GM21723 (cell line): ENCODE measurements around the gene GATAD2B.
A peak's percentile ranks its signal among the peaks of the same experiment; 100 is the strongest.
"Not testable (repeated sequence)": the region's sequence is repeated elsewhere in the genome, so short reads cannot be mapped to it uniquely, and the experiment has no call there.

Source experiments
- ATAC-seq: cut with Tn5 transposase; IDR thresholded peaks from one replicate; pipeline ENCODE4 v1.9.1; 2021; ENCODE audit warnings: mild to moderate bottlenecking, moderate library complexity; ENCODE audit not compliant: unreplicated experiment

The GATAD2B gene

DNA sequence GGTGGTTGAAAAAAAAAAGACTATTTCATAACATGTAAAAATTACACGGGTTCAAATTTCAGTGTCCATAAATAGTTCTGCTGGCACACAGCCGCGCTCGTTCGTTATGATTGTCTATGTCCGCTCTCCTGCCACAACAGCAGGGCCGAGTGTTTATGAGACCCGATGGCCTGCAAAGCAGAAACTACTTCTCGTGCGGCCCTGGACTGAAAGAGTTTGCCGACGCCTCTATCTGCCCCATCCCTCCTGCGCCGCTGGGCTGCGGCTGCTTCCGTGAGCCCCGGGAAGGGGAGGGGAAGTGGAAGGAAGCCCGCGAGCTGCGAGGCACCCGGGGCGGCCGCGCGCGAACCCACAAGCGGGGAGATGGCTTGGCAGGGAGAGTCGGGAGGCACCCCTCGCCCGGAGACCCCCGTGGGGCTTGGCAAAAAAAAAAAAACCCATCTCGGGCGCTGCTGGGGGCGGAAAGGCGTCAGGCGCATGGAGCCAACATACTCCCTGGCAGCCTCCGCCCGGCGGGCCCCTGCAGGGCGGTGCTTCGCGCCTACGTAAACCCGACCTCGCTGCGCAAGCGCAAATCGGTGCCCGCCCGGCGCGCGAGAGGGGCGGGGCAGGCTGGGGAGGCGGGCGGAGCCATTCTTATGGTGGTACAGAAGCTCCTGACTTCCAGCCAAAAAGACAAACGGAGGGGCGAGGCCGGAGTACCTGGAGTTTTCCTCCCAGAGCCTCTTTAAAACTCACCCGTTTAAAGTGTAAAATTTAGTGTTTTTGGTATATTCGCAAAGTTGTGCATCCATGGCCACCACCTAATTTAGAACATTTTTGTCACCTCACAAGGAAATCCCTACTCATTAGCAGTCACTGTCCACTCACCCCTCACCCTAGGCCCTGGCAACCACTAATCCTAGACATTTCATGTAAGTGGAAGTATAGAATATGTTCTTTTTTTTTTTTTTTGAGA is 139.3 kb downstream of the GATAD2B start:
- peak; percentile 86 for ATAC-seq

DNA sequence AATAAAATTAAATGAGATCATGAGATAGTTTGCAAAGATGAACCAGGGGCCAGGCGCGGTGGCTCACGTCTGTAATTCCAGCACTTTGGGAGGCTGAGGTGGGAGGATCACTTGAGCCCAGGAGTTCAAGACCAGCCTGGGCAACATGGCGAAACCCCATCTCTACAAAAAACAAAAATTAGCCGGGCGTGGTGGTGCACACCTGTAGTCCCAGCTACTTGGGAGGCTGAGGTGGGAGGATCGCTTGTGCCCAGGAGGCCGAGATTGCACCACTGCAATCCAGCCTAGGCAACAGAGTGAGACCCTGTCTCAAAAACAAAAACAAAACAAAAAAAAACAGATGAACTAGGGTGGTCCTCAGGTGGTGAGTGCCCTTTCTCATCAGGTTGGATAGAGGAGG is 140.1 kb downstream of the GATAD2B start:
- ATAC-seq = not testable (repeated sequence)

DNA sequence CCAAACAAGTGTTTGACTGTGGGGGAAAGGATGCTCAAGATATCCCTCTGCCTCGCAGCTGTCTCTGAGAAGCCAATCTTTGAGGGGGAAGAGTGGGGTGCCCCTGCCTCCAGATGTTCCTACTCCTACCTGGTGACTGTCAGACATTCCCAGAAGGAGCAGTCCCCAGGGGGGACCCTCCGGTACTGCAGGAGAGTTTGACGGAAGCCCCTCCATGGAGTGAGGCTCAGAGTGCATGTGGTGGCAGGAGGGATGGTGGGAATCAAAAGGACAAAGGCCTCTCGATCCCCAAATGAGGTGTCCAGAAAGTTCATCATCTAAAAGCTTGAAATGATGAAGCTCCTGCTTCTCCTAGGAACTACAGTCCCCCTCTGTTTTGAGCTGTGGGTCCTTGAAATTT is 142.2 kb downstream of the GATAD2B start:
- no peak for ATAC-seq

DNA sequence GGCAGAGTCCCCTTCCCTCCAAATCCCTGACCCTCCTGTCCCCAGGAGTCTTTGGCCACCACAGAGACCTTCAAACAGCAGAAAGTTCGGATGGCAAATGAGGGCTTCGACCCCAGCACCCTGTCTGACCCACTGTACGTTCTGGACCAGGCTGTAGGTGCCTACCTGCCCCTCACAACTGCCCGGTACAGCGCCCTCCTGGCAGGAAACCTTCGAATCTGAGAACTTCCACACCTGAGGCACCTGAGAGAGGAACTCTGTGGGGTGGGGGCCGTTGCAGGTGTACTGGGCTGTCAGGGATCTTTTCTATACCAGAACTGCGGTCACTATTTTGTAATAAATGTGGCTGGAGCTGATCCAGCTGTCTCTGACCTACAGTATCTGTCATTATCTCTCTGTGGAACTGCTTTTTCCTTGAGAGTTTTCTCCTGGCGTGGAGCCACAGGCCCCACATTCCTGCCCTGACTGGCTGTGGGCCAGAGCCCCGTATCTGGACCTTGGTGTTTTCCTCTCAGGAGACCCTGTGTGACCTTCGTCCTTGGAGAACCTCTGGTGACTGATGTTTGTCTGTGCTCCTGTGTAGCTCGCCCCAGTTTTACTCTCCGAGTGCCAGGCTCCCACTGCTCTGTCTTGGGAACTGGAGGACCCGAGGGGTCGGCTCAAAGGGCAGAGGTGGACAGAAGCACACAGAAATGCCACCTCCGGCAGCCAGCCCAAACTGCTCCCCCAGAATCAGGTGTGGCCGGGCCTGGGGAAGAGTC is 142.8 kb downstream of the GATAD2B start:
- ATAC-seq = no peak

DNA sequence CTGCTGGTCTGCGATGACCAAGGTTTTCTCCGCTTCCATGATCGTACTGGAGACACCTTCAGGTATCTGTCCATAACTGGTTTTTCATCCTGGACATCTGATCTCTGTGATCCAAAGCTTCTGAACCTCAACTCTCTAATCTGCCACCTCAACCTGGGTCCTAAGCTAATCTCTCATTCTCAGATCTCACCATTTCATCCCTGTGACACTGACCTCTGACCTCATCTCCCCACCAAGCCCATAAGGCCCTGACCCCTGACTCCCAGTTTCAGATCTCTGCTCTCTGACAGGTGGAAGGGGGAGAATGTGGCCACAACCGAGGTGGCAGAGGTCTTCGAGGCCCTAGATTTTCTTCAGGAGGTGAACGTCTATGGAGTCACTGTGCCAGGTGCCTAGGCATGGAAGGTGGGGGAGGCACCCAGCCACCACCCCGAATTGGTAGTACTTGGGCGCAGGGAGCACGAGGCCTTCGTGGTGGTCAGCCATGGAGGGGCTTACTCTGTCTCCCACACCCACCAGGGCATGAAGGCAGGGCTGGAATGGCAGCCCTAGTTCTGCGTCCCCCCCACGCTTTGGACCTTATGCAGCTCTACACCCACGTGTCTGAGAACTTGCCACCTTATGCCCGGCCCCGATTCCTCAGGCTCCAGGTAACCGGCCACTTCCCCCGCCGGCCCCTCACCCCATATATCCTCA is 143.8 kb downstream of the GATAD2B start:
- no peak for ATAC-seq

DNA sequence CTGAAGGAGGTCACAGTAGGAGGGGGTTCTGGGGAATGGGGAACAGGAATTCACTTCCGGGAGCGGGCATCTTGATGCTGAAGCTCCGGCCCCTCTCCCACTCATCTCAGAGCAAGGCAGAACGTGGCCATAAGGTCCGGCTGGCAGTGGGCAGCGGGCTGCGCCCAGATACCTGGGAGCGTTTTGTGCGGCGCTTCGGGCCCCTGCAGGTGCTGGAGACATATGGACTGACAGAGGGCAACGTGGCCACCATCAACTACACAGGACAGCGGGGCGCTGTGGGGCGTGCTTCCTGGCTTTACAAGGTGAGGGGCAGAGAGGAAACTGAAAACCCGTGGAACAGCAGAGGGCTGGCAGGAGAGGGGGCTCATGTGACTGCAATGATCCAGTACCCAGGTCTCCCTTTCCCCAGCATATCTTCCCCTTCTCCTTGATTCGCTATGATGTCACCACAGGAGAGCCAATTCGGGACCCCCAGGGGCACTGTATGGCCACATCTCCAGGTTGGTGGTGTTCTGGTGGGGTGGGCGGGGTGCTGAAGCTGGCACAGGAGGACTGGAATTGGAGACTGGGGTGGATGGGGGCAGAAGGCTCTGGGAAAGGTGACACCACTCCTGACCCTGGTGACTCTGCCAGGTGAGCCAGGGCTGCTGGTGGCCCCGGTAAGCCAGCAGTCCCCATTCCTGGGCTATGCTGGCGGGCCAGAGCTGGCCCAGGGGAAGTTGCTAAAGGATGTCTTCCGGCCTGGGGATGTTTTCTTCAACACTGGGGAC is 144.5 kb downstream of the GATAD2B start:
- ATAC-seq = no peak

DNA sequence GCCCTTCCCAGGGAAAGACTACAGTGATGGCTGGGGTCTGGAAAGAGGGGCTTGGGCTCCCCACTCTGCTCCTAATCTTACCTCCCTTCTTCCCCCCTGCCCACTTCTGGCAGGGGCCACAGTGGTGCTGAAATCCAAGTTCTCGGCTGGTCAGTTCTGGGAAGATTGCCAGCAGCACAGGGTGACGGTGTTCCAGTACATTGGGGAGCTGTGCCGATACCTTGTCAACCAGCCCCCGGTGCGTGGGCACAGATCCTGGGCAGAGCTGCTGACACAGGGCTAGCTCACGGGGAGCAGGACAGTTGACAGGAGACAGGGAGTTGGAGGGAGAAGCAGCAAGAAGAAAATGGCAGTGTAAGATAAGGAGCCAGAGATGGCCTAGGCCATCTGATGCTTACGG is 145.1 kb downstream of the GATAD2B start:
- ATAC-seq = no peak

DNA sequence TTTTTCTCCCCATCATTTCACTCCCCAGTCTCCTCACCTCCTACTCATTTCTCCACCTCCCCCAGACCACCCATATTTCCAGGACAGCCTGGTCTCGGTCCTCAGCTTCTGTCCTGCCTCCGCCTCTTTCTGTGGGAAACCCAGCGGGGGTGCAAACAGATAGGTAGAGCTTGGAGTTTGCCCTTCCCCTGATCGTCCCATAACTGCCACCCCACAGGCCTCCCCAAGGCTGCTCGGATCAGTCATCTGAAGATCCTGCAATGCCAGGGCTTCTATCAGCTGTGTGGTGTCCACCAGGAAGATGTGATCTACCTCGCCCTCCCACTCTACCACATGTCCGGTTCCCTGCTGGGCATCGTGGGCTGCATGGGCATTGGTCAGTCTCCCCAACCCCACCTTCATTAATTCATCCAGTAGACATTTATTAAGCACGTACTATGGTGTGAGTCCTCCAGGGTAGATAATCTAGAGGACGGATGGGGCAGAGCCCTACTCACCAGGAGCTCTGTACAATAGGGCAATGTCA is 145.9 kb downstream of the GATAD2B start:
- no peak for ATAC-seq

DNA sequence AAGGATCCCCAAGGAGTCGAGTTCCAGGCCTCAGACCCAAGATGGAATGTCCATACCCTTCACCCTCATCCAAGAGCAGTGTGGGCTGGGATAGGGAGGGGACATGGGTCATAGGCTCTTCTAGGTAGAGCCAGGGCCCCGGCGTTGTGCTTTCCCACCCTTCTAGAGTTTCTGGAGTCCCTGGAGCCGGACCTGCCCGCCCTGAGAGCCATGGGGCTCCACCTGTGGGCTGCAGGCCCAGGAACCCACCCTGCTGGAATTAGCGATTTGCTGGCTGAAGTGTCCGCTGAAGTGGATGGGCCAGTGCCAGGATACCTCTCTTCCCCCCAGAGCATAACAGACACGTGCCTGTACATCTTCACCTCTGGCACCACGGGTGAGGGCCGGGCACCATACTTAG is 146.4 kb downstream of the GATAD2B start:
- no peak for ATAC-seq

DNA sequence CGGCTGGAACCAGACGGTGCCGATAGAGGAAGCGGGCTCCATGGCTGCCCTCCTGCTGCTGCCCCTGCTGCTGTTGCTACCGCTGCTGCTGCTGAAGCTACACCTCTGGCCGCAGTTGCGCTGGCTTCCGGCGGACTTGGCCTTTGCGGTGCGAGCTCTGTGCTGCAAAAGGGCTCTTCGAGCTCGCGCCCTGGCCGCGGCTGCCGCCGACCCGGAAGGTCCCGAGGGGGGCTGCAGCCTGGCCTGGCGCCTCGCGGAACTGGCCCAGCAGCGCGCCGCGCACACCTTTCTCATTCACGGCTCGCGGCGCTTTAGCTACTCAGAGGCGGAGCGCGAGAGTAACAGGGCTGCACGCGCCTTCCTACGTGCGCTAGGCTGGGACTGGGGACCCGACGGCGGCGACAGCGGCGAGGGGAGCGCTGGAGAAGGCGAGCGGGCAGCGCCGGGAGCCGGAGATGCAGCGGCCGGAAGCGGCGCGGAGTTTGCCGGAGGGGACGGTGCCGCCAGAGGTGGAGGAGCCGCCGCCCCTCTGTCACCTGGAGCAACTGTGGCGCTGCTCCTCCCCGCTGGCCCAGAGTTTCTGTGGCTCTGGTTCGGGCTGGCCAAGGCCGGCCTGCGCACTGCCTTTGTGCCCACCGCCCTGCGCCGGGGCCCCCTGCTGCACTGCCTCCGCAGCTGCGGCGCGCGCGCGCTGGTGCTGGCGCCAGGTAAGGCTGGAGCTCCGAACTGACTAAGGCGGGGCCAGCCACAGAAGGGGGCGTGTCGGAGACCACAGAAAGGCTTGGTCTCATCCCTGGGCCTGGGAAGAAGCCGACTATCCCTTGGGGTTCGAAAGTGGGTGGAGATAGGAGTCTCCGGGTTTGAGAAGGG is 147.1 kb downstream of the GATAD2B start:
- peak; percentile 59 for ATAC-seq

DNA sequence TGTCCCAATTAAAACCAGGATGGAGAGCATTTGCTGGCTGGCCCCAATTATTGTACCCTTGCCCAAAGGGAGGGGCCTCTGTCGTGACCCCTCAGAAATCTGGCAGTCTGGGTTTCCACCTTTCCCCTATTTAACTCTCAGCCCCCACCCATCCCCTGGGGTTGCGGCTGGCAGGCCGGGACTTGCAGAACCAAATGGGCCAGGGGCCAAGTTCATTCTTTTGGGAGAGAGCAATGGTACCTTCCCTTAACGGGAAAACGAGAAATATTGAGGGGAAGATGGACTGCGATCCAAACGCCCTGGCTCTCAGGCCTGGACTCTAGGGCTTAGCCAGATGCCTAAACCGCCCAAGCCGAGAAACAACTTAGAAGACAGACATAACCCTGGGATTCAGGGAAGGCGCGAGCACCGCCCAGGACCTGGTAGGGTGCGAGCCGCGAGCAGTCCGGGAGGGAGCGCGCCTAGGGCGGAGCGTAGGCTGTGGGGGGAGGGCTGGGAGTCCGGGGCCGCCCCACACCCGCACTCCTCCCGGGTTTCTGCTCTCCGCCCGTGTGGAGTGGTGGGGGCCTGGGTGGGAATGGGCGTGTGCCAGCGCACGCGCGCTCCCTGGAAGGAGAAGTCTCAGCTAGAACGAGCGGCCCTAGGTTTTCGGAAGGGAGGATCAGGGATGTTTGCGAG is 147.9 kb downstream of the GATAD2B start, which contains the start of gene SLC27A3:
Gene SLC27A3 (plus strand): TSS at position 628 of the 678 bp plus-strand sequence. CDS start 91 bp downstream, outside the sequence.
- ATAC-seq = peak; percentile 37

DNA sequence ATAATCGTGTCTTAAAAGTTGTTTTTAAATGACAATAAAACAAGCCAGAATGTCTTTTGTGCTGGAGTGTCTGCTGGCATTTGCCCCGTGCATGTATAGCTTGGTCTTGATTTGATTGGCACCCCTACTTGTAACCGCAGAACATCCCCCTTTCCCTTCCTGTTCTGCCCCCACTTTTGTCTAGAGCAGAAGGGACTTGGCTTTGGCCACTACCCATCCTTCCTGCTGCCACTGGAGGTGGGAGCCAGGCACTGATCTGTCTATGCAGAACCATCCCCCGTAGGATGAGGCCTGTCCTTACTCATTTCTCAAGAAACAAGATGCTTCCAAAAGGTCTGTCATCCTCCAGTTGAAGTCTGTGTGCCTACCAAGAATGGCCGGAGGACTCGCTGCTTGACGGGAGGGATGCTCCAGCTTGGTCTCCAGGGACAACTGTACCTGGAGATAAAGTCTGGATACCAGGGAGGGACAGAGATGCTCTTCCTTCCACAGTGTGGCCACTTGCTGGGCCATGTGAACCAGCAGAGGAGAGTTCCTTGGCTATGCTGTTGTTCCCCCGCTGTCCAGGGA is 148.7 kb downstream of the GATAD2B start:
- no peak for ATAC-seq

DNA sequence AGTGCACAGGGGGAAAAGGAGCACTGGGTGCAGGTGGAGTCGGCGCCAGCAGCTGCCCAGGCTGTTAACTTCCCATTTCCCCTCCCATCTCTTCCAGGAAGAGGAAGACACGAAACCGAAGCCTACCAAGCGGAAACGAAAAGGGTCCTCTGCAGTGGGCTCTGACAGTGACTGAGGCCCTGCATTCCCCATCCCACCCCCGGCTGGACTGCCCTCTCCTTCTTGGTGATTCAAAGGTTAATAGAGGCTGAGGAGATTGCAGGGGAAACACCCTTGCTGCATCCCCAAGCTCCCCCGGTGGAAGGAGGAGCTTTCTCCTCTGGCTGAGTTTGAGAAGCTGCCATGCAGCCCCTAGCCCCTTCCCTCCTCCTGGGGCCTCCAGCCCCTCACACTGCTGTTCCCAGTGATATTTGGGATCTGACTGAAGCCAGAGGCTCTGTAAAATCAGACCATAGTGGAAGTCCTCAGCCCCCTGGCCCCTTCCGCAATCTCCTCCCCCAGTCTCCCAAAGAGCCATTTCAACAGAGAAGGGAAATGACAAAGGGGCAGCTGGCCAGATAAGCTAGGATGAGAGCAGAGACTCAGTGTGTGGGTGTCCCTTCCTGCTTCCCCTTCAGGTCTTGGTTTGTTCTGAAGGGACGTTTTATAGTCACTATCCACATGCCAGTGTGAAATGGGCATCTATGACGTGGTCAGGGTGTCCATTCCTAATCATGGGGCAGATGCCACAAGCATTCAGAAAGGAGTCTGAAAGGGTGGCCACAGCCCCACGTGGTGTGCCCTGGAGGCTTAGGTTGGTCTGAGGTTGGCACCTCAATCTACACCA is 149.5 kb downstream of the GATAD2B start:
- ATAC-seq = no peak

DNA sequence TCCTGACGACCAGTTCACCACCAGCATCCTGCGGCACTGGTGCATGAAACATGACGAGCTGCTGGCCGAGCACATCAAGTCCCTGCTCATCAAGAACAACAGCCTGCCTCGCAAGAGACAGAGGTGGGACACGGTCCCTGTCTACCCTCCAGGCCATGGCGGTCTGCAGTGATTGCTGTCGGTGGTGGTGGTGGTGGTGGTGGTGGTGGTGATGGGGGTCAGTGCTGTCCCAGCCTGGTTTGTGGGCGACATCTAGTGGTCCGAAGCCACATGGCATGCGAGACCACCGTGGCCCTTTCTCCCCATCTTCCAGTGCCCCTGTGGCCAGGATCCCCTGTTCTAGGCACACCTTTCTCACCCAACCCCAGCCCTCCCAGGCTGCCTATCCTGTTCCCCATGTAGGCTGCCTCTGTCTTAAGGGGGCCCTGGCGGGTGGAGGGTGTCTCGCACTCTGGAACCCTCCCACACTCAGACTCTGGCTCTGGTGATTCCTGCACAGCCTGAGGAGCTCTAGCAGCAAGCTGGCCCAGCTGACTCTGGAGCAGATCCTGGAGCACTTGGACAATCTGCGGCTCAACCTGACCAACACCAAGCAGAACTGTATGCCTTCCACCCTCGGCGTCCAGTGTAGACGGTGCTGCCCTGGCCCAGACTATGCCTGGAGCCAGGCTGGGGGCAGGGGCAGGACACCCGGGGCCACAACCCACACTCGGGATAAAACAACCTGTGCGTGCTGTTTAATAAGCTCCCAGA is 150.8 kb downstream of the GATAD2B start:
- no peak for ATAC-seq

DNA sequence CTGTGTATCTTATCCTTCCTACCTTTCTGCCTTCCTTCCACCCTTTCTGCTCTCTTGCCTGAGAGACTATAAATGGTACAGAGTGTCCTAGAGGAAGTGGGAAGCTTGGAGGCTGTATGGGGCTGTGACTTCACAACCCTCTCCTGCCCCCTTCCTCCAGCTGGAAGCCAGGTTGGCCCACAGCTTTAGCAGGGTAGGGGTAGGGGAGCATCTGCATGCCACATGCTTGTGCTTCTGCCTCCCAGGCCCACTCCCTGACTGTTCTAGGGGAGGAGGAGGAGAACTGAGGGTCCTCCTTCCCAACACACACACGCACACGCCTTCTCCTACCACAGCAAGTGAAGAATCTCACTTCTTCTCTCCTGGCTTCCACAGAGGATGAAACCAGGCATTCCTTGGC is 151.5 kb downstream of the GATAD2B start:
- no peak for ATAC-seq

DNA sequence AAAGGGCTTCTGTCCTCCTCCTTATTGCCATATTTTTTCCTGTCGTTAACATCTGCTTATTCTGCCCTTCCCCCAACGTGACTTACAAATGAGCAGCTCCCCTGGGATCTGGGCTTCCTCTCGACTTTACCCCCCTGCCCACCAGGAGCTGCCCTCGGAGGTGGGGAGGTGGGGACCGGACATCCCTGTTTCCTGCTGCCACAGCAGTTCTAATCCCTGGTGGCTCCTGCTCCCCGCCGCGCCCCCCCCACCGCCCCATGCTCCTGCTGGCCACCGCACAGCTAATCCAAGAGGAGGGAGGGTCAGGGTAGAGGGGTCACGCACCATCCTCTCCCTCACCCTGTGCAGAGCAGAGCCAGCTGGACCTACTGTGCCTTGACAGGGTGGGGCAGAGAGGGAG is 152.0 kb downstream of the GATAD2B start:
- ATAC-seq = no peak

DNA sequence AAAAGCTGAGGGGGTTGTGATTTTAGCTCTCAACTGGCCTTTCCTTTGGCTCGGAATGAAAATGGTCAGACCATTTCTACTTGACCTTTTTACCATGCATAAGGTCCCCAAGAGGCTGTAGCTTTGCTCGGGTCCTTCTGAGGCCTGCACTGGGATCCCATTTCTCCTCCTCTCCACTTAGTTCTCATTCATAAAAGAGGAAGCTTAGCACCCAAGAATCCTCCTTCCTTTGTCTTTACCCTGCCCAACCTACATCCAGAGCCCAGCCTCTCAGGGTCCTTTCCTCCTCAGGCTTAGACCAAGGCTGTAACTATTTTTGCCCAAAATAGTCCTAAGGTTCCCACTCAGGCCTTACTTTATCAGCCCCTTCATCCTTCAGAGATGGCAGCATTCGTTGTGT is 153.6 kb downstream of the GATAD2B start:
- ATAC-seq = no peak
